Neural cell (in vitro differentiated cells): Measurements from ENCODE around the gene ARL2. TPM values are rescaled to one million over a fixed set of nuclear protein-coding genes. Genes with fewer than 3 reads are reported as not detected.

Experiments used
- H2AFZ ChIP-seq: fragments of 200-600, 300-800 bp; sonication (generic), shearing (Covaris generic); 2 replicates; pipeline ENCODE4 v1.6.0; 2014; ENCODE audit warnings: low read depth, mild to moderate bottlenecking, antibody characterized with exemption, low read length, moderate library complexity
- H3F3A ChIP-seq: fragments of 200-600 bp; shearing (Covaris generic); 2 replicates; pipeline ENCODE4 v1.6.1; 2016; ENCODE audit warnings: mild to moderate bottlenecking, moderate library complexity, mixed read lengths, antibody characterized with exemption, low read length; ENCODE audit not compliant: insufficient read depth, poor library complexity, severe bottlenecking
- H3K27ac ChIP-seq: fragments of 200-600, 300-800 bp; sonication (generic), shearing (Covaris generic); 2 replicates; pipeline ENCODE4 v1.5.1; 2014; ENCODE audit warnings: mild to moderate bottlenecking, low read length, moderate library complexity
- H3K27me3 ChIP-seq: fragments of 300-800, 200-600 bp; sonication (generic), shearing (Covaris generic); 2 replicates; pipeline ENCODE4 v1.6.0; 2014; ENCODE audit warnings: mild to moderate bottlenecking, low read depth, low read length, moderate library complexity; ENCODE audit not compliant: insufficient read depth
- H3K36me3 ChIP-seq: fragments of 300-800, 200-600 bp; sonication (generic), shearing (Covaris generic); 2 replicates; pipeline ENCODE4 v1.5.1; 2014; ENCODE audit warnings: mild to moderate bottlenecking, antibody characterized with exemption, low read length, moderate library complexity; ENCODE audit not compliant: insufficient read depth
- H3K4me2 ChIP-seq: fragments of 300-800, 200-600 bp; sonication (generic), shearing (Covaris generic); 2 replicates; pipeline ENCODE4 v1.6.0; 2014; ENCODE audit warnings: mild to moderate bottlenecking, low read length
- H3K4me3 ChIP-seq: fragments of 300-800, 200-600 bp; sonication (generic), shearing (Covaris generic); 2 replicates; pipeline ENCODE4 v1.5.1; 2014; ENCODE audit warnings: mild to moderate bottlenecking, low read length, moderate library complexity
- H3K79me2 ChIP-seq: fragments of 200-600 bp; shearing (Covaris generic); replicated peaks from 2 replicates; pipeline ENCODE4 v1.6.0; 2014; ENCODE audit warnings: mild to moderate bottlenecking, low read length, moderate library complexity; ENCODE audit not compliant: insufficient read depth
- H3K9ac ChIP-seq: fragments of 300-800, 200-600 bp; sonication (generic), shearing (Covaris generic); 2 replicates; pipeline ENCODE4 v1.6.1; 2016; ENCODE audit warnings: mild to moderate bottlenecking, low read length, mixed read lengths
- H3K9me2 ChIP-seq: fragments of 200-600 bp; shearing (Covaris generic); 2 replicates; pipeline ENCODE4 v1.6.1; 2016; ENCODE audit warnings: mild to moderate bottlenecking, low read length, mixed read lengths; ENCODE audit not compliant: insufficient read depth
- H3K9me3 ChIP-seq: fragments of 200-600, 300-800 bp; sonication (generic), shearing (Covaris generic); 2 replicates; pipeline ENCODE4 v1.6.1; 2016; ENCODE audit warnings: mild to moderate bottlenecking, mixed run types, low read length, moderate library complexity, mixed read lengths
- H4K20me1 ChIP-seq: fragments of 200-600 bp; shearing (Covaris generic); 2 replicates; pipeline ENCODE4 v1.6.1; 2016; ENCODE audit warnings: mild to moderate bottlenecking, mixed run types; ENCODE audit not compliant: insufficient read depth
- EP300 ChIP-seq: fragments of 450-650 bp; conservative IDR thresholded peaks from 2 replicates; pipeline ENCODE4 v1.6.1; 2014; ENCODE audit warnings: antibody characterized with exemption, mild to moderate bottlenecking, moderate library complexity; ENCODE audit not compliant: poor library complexity, severe bottlenecking
- EZH2 ChIP-seq: fragments of 200-600, 300-800 bp; shearing (Covaris generic), sonication (generic); IDR thresholded peaks from 2 replicates; pipeline ENCODE4 v1.6.1; 2014; ENCODE audit warnings: antibody characterized with exemption, low read length, borderline replicate concordance, mild to moderate bottlenecking; ENCODE audit not compliant: insufficient read depth, poor library complexity, severe bottlenecking
- MXI1 ChIP-seq: fragments of 450-650 bp; conservative IDR thresholded peaks from 2 replicates; pipeline ENCODE4 v1.6.1; 2014; ENCODE audit warnings: antibody characterized with exemption, mild to moderate bottlenecking; ENCODE audit not compliant: poor library complexity, severe bottlenecking
- POLR2AphosphoS5 ChIP-seq: IDR thresholded peaks from 2 replicates; pipeline ENCODE4 v1.6.1; 2012
- RAD21 ChIP-seq: fragments of 450-650 bp; conservative IDR thresholded peaks from 2 replicates; pipeline ENCODE4 v1.6.1; 2014; ENCODE audit warnings: antibody characterized with exemption, mild to moderate bottlenecking, moderate library complexity
- REST ChIP-seq: IDR thresholded peaks from 2 replicates; pipeline ENCODE4 v1.6.1; 2012; ENCODE audit warnings: borderline replicate concordance
- SMC3 ChIP-seq: fragments of 450-650 bp; conservative IDR thresholded peaks from 2 replicates; pipeline ENCODE4 v1.6.1; 2014; ENCODE audit warnings: antibody characterized with exemption, mild to moderate bottlenecking, moderate library complexity; ENCODE audit not compliant: poor library complexity
- TAF1 ChIP-seq: IDR thresholded peaks from 2 replicates; pipeline ENCODE4 v1.6.1; 2012; ENCODE audit warnings: low read depth
- polyA plus RNA-seq: library from polyadenylated mRNA; depleted of rRNA; stranded (reverse); fragments of >200 nt; gene quantifications from 2 replicates; pipeline ENCODE4 v1.2.3, GENCODE V29; 2014
- TF ChIP-seq, protein P1 (sequence below): fragments of 450-650 bp; IDR thresholded peaks from 2 replicates; pipeline ENCODE4 v1.5.1; 2014; ENCODE audit warnings: antibody characterized with exemption, mild to moderate bottlenecking, moderate library complexity; ENCODE audit not compliant: poor library complexity, severe bottlenecking

Gene ARL2
- polyA plus RNA-seq, 1 donor from 2014 or later: 158 TPM

DNA sequence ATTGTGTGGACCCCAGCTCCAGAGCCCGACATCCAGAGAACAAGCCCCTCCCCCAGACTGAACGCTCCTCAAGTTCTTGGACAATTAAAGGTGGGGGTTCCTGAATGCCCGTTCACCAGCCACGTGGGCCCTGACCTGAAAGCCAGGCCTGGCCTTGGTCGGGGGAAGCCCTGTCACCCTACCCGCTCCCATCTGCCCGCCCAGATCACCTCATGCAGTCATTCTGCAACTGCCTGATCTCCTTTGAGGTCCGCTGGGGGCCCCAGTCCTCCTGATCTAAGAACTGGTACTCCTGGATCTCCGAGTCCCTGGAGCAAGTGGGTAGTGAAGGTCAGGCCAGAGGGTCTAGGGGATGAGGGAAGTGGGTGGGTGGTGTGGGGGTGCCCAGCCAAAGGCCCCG, 53.5 kb downstream of the ARL2 start:
- Histone ChIP-seq H3K79me2 (no peaks in the 10 kb centered on the region), H3K27me3 (no peaks in the 10 kb centered on the region), H3K36me3 (no peaks in the 10 kb centered on the region), H3K9me3 (no peaks in the 10 kb centered on the region), H3F3A (no peaks in the 10 kb centered on the region), H3K27ac (no peak overlapping the region), H3K4me2 (no peak overlapping the region), H4K20me1 (no peaks in the 10 kb centered on the region), H3K9ac (no peak overlapping the region), H3K9me2 (no peaks in the 10 kb centered on the region), H2AFZ (no peak overlapping the region), H3K4me3 (no peak overlapping the region)
- TF ChIP-seq, protein P1, sequence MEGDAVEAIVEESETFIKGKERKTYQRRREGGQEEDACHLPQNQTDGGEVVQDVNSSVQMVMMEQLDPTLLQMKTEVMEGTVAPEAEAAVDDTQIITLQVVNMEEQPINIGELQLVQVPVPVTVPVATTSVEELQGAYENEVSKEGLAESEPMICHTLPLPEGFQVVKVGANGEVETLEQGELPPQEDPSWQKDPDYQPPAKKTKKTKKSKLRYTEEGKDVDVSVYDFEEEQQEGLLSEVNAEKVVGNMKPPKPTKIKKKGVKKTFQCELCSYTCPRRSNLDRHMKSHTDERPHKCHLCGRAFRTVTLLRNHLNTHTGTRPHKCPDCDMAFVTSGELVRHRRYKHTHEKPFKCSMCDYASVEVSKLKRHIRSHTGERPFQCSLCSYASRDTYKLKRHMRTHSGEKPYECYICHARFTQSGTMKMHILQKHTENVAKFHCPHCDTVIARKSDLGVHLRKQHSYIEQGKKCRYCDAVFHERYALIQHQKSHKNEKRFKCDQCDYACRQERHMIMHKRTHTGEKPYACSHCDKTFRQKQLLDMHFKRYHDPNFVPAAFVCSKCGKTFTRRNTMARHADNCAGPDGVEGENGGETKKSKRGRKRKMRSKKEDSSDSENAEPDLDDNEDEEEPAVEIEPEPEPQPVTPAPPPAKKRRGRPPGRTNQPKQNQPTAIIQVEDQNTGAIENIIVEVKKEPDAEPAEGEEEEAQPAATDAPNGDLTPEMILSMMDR: no peak
- TF ChIP-seq RAD21 (no peak), POLR2AphosphoS5 (no peak), TAF1 (no peak), SMC3 (no peak), EP300 (no peak), EZH2 (no peak), REST (no peak), MXI1 (no peak)

GRCh38 chr11:65069217-65069616, 55.3 kb downstream of the ARL2 start:
- Histone ChIP-seq H3K27me3 (no peaks in the 10 kb centered on the region), H3K4me2 (no peak overlapping the region), H3F3A (no peaks in the 10 kb centered on the region), H3K9ac (no peak overlapping the region), H3K9me2 (no peaks in the 10 kb centered on the region), H3K27ac (no peak overlapping the region), H3K36me3 (no peaks in the 10 kb centered on the region), H3K4me3 (no peak overlapping the region), H3K79me2 (no peaks in the 10 kb centered on the region), H3K9me3 (no peaks in the 10 kb centered on the region), H2AFZ (no peak overlapping the region), H4K20me1 (no peaks in the 10 kb centered on the region)
- TF ChIP-seq EP300 (no peak), RAD21 (no peak), MXI1 (no peak), POLR2AphosphoS5 (no peak), EZH2 (no peak), SMC3 (no peak), REST (no peak), TAF1 (no peak)
- TF ChIP-seq, protein P1: no peak
